ENCODE results near the gene FOXN4. TPM values are rescaled to one million over a fixed set of nuclear protein-coding genes. Genes with fewer than 3 reads are reported as not detected.

Gene FOXN4
- total and polyA plus RNA-seq, 2 of the 13 experiments (the other 11 are each of a cell fraction or from before 2014, with no cell fraction given) = 0.11 TPM; not detected in 1

- Histone ChIP-seq H3K36me3 (replicated peaks in 1 of 2; ENCODE audit: control insufficient read depth in 1 of 2, insufficient read depth in 2 of 2, low read length in 2 of 2) (peaks cover 0 to 8% of the 10 kb centered on the region in 2 experiments; a peak in 2 of 5 replicates), H3K4me1 (ENCODE audit: insufficient read depth, low read length) (no peaks in the 10 kb centered on the region), H3K4me2 (ENCODE audit: low read depth, low read length) (no peak overlapping the region), H3K9ac (ENCODE audit: insufficient read depth, low read depth, low read length) (no peak overlapping the region), H3K4me3 (replicated peaks in 1 of 3; ENCODE audit: insufficient read depth in 1 of 3, low read depth in 2 of 3, low read length in 3 of 3) (no peak overlapping the region), H3K79me2 (ENCODE audit: insufficient read depth, low read length) (no peaks in the 10 kb centered on the region), H2AFZ (ENCODE audit: low read length) (no peak overlapping the region), H3K27me3 (ENCODE audit: control insufficient read depth in 1 of 2, insufficient read depth in 2 of 2, low read length in 2 of 2) (no peaks in the 10 kb centered on the region), H4K20me1 (ENCODE audit: insufficient read depth, low read length) (no peaks in the 10 kb centered on the region), H3K27ac (ENCODE audit: extremely low read length, insufficient read depth, low read length) (no peak overlapping the region), H3K9me3 (ENCODE audit: low read length) (no peaks in the 10 kb centered on the region)
- ChIA-PET CTCF (ENCODE audit: low intra/inter-chr PET ratio, low total read pairs) (no interaction called here), POLR2A (no interaction called here)
- intact Hi-C loops (cut with micrococcal nuclease; ENCODE audit: unreplicated experiment) (no loop called here), in situ Hi-C loops (cut with HindIII; ENCODE audit: extremely low pct_ligation_motif_present, low pct_unique_long_range_greater_than_20kb) (no loop called here)
- FAIRE-seq (no peak), ATAC-seq (no peak), DNase-seq (ENCODE audit: low spot score) (no peak)
- no TSS peak for BruUV-seq (replicated peaks)
- WGBS (ENCODE audit: low lambda C conversion rate) = 14% methylated on average over 1 of the region's 1 CpG
- TF ChIP-seq ZNF275 (CRISPR knock-in tag; IDR thresholded peaks at IDR 0.05; ENCODE audit: borderline replicate concordance) (no peak), ELK4 (CRISPR knock-in tag; IDR thresholded peaks at IDR 0.05; ENCODE audit: borderline replicate concordance) (no peak), FOXO4 (CRISPR knock-in tag; conservative IDR thresholded peaks at IDR 0.05) (no peak), HOXA7 (CRISPR knock-in tag; IDR thresholded peaks at IDR 0.05) (no peak), MLX (CRISPR knock-in tag; IDR thresholded peaks at IDR 0.05) (no peak), DR1 (CRISPR knock-in tag; IDR thresholded peaks at IDR 0.05) (no peak), ZNF605 (CRISPR knock-in tag; IDR thresholded peaks at IDR 0.05) (no peak), RBAK (CRISPR knock-in tag; IDR thresholded peaks at IDR 0.05) (no peak), ZNF547 (CRISPR knock-in tag; IDR thresholded peaks at IDR 0.05) (no peak), NFYB (CRISPR knock-in tag; IDR thresholded peaks at IDR 0.05) (no peak), HMGXB3 (CRISPR knock-in tag; IDR thresholded peaks at IDR 0.05; ENCODE audit: borderline replicate concordance) (no peak), ZNF12 (CRISPR knock-in tag; IDR thresholded peaks at IDR 0.05) (no peak), ZEB1 (IDR thresholded peaks at IDR 0.05; ENCODE audit: insufficient replicate concordance, low read depth) (no peak), NFYC (CRISPR knock-in tag; IDR thresholded peaks at IDR 0.05) (no peak)
These were observed 38.6 kb downstream of the FOXN4 start for GRCh38 chr12:109270494-109270893.
